ENCODE data around the gene KRTAP10-4. TPM values are rescaled to one million over a fixed set of nuclear protein-coding genes. Genes with fewer than 3 reads are reported as not detected.

The KRTAP10-4 gene
- total RNA-seq, 1 experiment from 2014 or later = not detected

- intact Hi-C loops (cut with micrococcal nuclease) = no loop called here
- H3K27me3 ChIP-seq (ENCODE audit: insufficient read depth, low read length) = peaks cover 6% of the 10 kb centered on the region; the same call in 1 of the 2 replicates
- no peak for TF ChIP-seq ZFX (IDR thresholded peaks at IDR 0.05)
- no peak overlapping the region for H3K9ac ChIP-seq (ENCODE audit: low read length)
- no peaks in the 10 kb centered on the region for H4K20me1 ChIP-seq (ENCODE audit: insufficient read depth)
- no peaks in the 10 kb centered on the region for H3K36me3 ChIP-seq (ENCODE audit: control insufficient read depth in 1 of 2, insufficient read depth in 2 of 2, low read length in 2 of 2)
- CTCF ChIA-PET = no interaction called here
- peaks cover 0 to 4% of the 10 kb centered on the region in 2 experiments; a peak in 2 of 4 replicates for H3K9me3 ChIP-seq (ENCODE audit: control insufficient read depth in 1 of 2, insufficient read depth in 1 of 2, low read depth in 1 of 2, low read length in 2 of 2)
- RAD21 ChIA-PET (ENCODE audit: low non-redundant PET in 1 of 2, low total read pairs in 2 of 2, uncharacterized antibody in 2 of 2, unreplicated experiment in 2 of 2) = no interaction called here
- POLR2A ChIA-PET = no interaction called here
- H3K4me1 ChIP-seq (ENCODE audit: control insufficient read depth in 1 of 2, insufficient read depth in 2 of 2, low read length in 2 of 2) = peaks cover 0 to 3% of the 10 kb centered on the region in 2 experiments; a peak in 1 of 4 replicates
- no peak overlapping the region for H3K27ac ChIP-seq (ENCODE audit: low read depth, low read length)
- no TSS peak for BruUV-seq (replicated peaks)
- no peak overlapping the region for H2AFZ ChIP-seq (ENCODE audit: low read depth, low read length, poor library complexity, severe bottlenecking)
- no peaks in the 10 kb centered on the region for H3K9me2 ChIP-seq (ENCODE audit: insufficient read depth)
- no peak for DNase-seq (ENCODE audit: low read depth, low spot score)
- ATAC-seq = no peak
- no peak overlapping the region for H3K4me3 ChIP-seq (replicated peaks in 1 of 2; ENCODE audit: low read depth in 1 of 2, low read length in 2 of 2)
- H3K4me2 ChIP-seq (ENCODE audit: low read length) = no peak overlapping the region
- no peaks in the 10 kb centered on the region for H3K79me2 ChIP-seq (ENCODE audit: insufficient read depth, low read length)
Observed at GRCh38 chr21:44575307-44576024, 1.9 kb downstream of the KRTAP10-4 start.

- no peaks in the 10 kb centered on the region for H3K79me2 ChIP-seq (ENCODE audit: insufficient read depth, low read length)
- peaks cover 0 to 4% of the 10 kb centered on the region in 2 experiments; a peak in 2 of 4 replicates for H3K9me3 ChIP-seq (ENCODE audit: control insufficient read depth in 1 of 2, insufficient read depth in 1 of 2, low read depth in 1 of 2, low read length in 2 of 2)
- ATAC-seq (no peak), DNase-seq (ENCODE audit: low read depth, low spot score) (no peak)
- no peaks in the 10 kb centered on the region for H4K20me1 ChIP-seq (ENCODE audit: insufficient read depth)
- H3K4me3 ChIP-seq (replicated peaks in 1 of 2; ENCODE audit: low read depth in 1 of 2, low read length in 2 of 2) = no peak overlapping the region
- no peak overlapping the region for H3K27ac ChIP-seq (ENCODE audit: low read depth, low read length)
- BruUV-seq (replicated peaks) = no TSS peak
- peaks cover 0 to 3% of the 10 kb centered on the region in 2 experiments; a peak in 1 of 4 replicates for H3K4me1 ChIP-seq (ENCODE audit: control insufficient read depth in 1 of 2, insufficient read depth in 2 of 2, low read length in 2 of 2)
- H3K4me2 ChIP-seq (ENCODE audit: low read length) = no peak overlapping the region
- peaks cover 4% of the 10 kb centered on the region; the same call in 1 of the 2 replicates for H3K27me3 ChIP-seq (ENCODE audit: insufficient read depth, low read length)
- intact Hi-C loops (cut with micrococcal nuclease) = no loop called here
- no peak overlapping the region for H2AFZ ChIP-seq (ENCODE audit: low read depth, low read length, poor library complexity, severe bottlenecking)
- ChIA-PET POLR2A (no interaction called here), RAD21 (ENCODE audit: low non-redundant PET in 1 of 2, low total read pairs in 2 of 2, uncharacterized antibody in 2 of 2, unreplicated experiment in 2 of 2) (no interaction called here), CTCF (no interaction called here)
- H3K9me2 ChIP-seq (ENCODE audit: insufficient read depth) = no peaks in the 10 kb centered on the region
- H3K9ac ChIP-seq (ENCODE audit: low read length) = no peak overlapping the region
- no peaks in the 10 kb centered on the region for H3K36me3 ChIP-seq (ENCODE audit: control insufficient read depth in 1 of 2, insufficient read depth in 2 of 2, low read length in 2 of 2)
- no peak for TF ChIP-seq POLR2A (IDR thresholded peaks at IDR 0.05; ENCODE audit: borderline replicate concordance, extremely low read depth, insufficient read depth, insufficient read length)
- no peak for TF ChIP-seq ELF1 (IDR thresholded peaks at IDR 0.05; ENCODE audit: borderline replicate concordance, low read depth)
- TF ChIP-seq CEBPB (IDR thresholded peaks at IDR 0.05; ENCODE audit: low read depth) = no peak
- no peak for TF ChIP-seq POLR2AphosphoS5 (IDR thresholded peaks at IDR 0.05; ENCODE audit: low read depth, low read length)
- no peak for TF ChIP-seq RAD21 (IDR thresholded peaks at IDR 0.05; ENCODE audit: low read depth)
- TF ChIP-seq SP1 (IDR thresholded peaks at IDR 0.05; ENCODE audit: low read depth) = no peak
- no peak for TF ChIP-seq ZFX (IDR thresholded peaks at IDR 0.05)
- no peak for TF ChIP-seq ZBTB33 (IDR thresholded peaks at IDR 0.05; ENCODE audit: extremely low read depth, insufficient replicate concordance, low read length)
- no peak for TF ChIP-seq REST (IDR thresholded peaks at IDR 0.05; ENCODE audit: low read depth)
- no peak for TF ChIP-seq CBX3 (IDR thresholded peaks at IDR 0.05; ENCODE audit: low read depth)
- no peak for TF ChIP-seq EGR1 (IDR thresholded peaks at IDR 0.05; ENCODE audit: low read depth)
- TF ChIP-seq YY1 (IDR thresholded peaks at IDR 0.05; ENCODE audit: extremely low read depth, insufficient replicate concordance, low read depth, low read length) = no peak
- no peak for TF ChIP-seq ZNF274 (IDR thresholded peaks at IDR 0.05; ENCODE audit: low read depth, low read length)
- no peak for TF ChIP-seq SRF (IDR thresholded peaks at IDR 0.05; ENCODE audit: low read depth)
- no peak for TF ChIP-seq FOSL1 (IDR thresholded peaks at IDR 0.05; ENCODE audit: low read depth)
- TF ChIP-seq SIN3A (IDR thresholded peaks at IDR 0.05; ENCODE audit: low read depth) = no peak
- no peak for TF ChIP-seq EZH2 (IDR thresholded peaks at IDR 0.05)
Observed at GRCh38 chr21:44576025-44576420, 2.5 kb downstream of the KRTAP10-4 start.
